ENCODE results near the gene CD207.
"Not testable (repeated sequence)": the region's sequence is repeated elsewhere in the genome, so short reads cannot be mapped to it uniquely, and the experiment has no call there.

CD207 gene

DNA sequence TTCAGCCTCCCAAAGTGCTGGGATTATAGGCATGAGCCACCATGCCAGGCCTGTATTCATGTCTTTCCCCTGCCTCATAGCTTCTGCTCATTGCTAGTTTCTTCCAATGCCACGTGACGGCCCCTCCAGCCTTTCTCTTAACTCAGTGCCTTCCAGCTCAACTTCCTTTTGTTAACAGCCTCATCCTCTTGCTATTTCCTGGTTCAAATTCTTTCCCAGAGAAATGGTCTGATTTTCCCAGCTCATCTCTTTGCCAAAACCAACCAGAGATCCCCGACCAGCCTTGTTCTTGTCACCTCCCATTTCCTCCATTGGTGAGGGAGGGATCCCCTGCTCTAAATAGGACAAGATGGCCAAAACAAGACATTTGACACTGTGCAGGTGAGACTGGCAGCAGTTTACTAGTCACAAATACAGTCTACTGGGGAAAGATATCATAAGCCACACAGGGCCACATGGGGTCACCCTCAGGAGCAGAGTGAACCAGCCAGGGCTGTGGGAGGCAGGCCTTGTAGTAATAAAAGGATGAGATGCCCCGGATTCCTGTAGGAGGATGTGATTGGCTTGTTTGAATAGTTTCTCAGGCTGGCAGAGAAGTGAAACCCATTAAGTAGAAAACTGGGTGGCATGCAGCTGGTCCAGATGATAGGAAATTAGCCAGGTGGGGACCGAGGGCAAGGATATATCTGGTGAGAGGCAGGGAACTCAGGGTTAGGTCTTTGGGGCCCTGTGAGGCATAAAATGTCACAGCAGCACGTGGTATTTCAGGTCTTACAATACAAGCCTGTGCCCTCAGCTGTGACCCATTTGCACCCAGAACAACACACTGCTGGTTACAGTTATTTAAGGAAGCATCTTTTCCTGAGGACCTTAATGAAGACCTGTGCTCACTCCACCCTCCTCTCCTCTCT is 6.4 kb downstream of the CD207 start:
- DNase-seq = no peak

DNA sequence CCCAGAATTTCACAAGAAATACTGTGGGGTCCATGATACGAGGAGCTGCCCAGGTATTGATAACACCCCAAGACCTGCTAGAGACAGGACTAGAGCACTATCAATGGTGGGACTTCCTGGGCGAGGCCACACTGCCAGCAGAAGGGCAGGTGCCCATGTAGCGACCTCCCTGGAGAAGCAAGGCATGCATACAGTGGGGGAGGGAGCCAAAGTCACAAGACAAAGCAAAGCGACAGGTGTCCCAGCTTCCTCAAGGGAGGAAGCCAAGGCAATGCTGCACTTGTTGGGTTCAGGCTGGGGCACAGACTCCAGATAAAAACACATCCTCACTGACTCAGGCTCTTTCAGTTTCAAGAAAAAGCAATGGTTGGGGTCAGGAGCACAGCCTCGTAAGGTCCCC is 7.5 kb downstream of the CD207 start:
- no peak for DNase-seq

DNA sequence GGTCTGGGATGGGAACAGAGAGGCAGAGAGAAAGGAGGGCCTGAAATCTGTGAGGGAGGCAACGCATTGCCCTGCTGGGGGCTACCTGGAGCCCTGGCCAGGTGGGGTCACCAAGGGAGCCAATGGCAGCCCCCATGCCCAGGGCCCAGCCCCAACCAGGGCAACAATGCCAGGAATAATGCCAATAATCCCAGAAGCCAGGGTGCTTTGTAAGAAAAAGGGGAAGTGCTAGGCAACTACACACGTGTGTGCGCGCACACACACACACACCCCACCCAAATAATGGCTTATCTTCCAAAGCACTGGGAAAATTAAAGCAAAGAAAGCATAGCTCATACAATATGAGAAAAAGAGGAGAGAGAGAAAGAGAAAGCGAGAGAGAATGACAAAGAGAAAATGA is 8.2 kb downstream of the CD207 start:
- peak; percentile 5 for DNase-seq

DNA sequence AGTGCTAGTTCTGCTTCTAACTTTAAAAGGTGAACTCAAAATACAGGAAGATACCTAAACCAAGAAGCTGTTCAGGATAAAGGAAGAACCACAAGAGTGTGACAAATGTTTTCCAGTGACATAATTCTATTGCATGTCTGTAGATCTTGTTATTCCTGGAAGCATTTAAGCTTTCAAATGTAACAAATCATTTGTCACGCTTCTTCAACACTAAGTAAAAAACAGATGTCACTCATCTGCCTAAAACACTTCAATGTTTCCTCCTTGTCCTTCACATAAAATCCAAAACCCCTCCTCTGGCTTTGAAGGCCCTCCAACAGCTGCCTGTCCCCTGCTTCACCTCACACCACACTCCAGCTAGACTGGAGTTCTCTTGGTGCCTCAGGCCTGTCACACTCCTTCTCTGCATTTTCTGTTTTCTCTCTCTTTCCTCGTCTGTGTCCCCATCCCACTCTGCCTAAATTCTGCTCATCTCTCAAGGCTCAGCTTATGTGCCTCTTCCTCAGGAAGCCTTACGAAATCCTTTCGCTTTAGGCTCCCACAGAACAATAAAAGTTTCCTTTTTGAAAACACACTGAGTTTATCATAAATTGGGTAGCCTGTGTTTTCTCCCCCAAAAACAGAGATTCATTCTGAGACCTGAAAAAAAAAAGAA is 8.8 kb downstream of the CD207 start:
- no peak for DNase-seq

DNA sequence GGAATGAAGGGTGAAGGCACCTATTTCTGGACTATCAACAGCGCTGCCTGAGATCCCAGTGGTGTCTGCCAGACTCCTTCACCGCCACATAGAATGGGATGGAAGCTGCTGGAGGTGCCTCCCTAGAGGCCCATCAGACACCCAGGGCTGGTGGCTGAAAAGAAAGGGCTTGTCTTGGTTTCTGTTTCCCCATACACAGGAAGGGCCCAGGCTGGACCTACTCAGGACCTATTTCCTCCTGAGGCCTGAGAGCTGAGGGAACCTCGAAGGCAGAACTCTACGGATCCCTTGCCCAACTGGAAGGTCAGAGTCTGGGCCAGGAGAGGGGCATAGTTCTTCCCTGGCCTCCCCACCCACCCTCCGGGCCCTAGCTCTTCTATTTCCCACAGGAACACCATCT is 12.4 kb downstream of the CD207 start:
- no peak for DNase-seq

DNA sequence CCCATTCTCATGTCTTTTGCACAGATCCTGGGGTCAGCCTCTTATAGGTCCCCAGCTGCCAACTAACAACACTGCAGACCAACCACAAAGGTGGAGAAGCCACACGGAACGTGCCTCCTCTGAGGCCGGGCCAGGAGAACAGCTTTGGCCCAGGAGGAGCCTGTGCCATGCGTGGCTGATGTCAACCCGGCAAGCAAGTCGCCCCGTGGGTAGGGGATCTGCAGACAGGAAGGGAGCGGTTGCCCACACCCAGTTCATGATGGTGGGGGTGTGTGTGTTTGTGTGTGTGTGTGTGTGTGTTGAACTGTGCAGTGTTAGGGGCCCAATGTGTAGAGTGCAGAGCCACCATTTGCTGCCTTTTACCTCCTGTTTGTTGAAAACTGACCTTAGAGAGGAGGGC is 12.8 kb downstream of the CD207 start:
- peak; percentile 24 for DNase-seq

DNA sequence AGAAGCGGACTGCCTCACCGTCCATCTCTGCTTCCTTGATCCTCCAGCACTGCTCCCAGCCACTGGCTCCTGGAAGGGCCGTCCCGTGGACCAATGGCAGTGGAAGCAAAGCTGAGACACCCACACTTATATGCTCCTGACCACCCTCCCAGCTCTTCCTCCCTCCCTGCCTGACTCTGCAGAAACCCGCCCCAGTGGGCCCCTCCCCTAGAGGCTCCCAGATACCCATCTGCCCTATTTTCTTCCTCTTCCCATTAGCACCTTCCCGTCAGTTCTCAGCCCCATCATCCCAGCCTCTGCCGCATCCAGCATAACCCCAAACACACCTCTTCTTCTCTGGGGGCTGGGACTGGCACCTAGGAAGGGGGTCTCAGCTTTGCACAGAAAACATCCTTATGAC is 15.1 kb downstream of the CD207 start, which contains the start of gene CLEC4F:
Gene CLEC4F, minus strand, starts transcription at position 101 of the 400 bp plus-strand sequence. Its CDS starts 76 bp downstream, at position 25.
- DNase-seq = no peak

DNA sequence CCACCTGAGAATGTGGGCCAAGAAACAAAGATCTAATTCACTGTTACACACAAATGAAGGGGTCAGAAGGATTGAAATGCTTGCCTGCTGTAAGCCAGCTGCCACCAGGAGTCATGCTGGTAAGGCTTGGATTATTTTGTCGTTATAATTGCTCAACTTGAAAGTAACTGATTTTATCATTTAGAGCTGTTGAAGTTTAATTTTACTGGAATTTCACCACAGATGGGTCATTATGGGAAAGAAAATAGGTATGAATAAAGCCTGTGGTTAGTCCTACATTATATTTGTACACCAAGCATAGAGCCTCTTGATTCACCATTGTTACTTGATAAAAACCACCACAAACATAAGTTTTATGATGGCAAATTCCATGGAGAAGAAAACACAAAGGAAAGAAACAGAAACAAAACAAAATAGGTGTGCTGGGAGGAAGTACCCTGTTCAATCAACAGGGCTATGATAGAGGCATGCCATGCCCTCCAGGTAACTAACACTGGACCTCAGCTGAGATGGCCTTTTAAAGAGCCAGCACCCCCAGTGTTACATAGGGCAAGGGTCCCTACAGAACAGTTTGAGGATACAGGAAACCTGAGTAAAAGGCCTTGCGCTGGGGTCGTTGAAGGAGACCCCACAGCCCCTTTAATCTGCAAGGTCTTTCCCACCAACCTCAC is 18.2 kb downstream of the CD207 start:
- no peak for DNase-seq

DNA sequence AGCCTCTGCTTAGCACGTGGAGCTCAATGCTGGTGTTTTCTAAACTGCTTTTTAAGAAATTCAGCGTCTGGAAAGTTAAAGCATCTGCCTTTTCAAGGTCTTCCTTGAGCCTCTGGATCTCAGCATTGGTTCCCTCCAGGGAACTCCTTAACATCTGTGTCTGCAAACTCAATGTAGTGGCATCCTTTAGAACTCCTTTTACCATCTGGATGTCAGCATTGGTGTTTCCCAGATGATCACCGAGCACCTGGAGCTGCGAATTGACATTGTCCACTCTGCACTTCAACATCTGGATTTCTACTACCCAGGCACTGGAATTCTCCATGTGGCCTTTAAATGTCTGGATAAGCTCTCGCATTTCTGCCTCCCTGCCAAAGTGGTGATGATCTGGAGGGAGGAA is 18.9 kb downstream of the CD207 start:
- DNase-seq = no peak

DNA sequence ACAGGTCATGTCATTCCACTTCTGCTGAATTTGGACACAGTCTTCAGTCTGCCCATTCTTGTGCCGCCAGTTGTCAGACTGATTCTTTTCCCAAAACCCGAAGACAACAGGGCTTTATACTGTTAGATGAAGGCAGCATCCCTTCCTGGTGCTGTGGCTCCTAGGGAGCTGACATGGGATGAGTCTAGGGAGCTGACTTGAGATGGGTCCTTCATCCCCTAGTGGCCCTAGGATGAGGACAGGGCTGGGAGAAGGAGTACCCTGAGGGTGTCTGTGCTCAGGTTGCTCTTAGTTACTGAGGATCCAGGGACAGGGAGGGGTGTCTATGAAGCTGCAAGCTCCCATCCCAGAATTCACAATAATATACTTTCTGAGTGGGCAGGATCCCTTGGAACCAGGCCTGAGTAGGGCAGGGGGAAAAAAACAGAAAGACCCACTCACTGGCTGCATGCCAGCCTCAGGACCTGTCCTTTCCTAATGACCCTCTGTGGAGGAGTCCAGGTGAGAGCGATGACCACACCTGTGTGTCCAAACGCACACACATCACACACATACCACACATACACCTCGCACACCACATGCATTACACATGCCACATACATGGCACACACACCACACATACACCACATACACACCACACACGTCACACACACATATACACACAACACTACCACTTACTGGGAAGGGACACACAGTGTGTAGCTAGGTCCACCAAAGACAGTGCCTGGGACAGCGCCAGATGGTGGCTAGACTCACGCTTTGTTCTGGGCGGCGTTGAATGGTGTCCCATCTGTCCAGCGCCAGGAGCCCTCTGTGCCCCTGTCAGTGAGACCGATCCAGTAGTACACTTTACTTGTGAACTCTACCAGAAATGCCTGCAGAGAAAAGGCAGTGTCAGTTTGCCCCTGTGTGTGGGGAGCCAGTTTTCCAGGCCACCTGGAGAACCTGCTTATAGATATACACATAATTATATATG is 26.3 kb downstream of the CD207 start:
- DNase-seq = no peak

DNA sequence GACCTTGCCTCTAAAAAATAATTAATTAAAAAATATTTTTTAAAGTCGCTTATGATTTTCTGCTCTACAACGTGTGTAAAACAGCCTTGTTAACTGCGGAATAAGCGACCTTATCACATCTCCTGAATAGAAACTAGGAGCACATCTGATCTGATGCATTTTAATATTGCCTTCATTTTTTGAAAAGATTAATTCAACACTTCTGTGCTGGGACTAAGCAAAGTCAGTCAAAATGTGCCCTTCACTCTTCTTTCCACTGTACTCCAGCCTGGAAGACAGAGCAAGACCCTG is 27.8 kb downstream of the CD207 start:
- no peak for DNase-seq

DNA sequence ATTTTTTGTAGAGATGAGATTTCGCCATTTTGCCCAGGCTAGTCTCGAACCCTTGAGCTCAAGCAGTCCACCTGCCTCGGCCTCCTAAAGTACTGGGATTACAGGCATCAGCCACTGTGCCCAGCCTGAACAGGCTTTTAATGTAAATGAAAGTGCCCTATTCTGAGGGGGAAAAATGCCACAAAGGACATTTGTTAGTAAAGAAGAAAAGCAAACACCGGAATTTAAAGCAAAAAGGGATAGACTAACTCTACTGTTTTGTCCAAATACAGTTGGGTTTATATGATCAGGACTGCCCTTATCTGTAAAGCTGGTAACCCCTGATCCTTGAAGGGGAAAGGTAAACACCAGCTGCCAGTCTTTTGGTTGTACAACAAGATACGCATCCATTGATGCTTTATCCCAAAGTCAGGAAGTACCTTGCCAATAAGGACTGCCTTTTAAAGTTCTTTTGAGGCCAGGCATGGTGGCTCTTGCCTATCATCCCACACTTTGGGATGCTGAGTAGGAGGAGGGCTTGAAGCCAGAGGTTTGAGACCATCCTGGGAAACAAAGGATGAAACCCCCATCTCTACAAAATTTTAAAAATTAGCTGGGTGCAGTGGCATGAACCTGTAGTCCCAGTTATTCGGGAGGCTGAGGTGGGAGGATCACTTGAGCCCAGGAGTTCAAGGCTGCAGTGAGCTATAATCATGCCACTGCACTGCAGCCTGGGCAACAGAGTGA is 28.4 kb downstream of the CD207 start:
- no peak for DNase-seq

DNA sequence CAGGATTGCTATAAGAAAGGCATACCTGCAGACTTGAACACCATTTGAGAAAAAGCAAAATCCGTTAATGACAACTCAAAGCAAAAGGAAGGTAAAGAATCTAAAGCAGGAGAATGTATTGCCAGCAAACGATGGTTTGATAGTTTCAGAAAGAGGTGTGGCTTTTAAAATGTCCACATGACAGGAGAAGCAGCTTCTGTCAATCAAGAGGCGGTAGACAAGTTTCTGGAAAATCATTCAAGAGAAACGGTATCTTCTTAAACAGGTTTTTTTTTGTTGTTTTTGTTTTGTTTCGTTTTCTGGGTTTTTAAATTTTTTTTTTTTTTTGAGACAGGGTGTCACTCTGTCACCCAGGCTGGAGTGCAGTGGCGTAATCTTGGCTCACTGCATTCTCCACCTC is 29.0 kb downstream of the CD207 start:
- no peak for DNase-seq

DNA sequence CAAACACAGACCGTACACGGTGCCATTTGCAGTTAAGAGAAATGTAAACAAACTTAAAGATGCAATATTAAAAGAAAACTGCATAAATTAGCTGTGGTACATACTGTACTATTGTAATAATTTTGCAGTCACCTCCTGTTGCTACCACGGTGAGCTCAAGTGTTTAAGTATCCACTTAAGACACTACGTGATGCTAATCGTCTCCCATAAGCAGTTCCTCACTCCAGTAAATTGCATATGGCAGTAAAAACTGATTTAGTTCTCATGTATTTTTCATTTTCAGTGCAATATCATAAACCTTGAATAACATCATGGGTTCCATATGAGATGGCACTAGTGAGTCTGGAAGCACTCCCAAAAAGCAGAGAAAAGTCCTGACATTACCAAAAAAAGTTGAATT is 29.6 kb downstream of the CD207 start:
- DNase-seq = no peak

DNA sequence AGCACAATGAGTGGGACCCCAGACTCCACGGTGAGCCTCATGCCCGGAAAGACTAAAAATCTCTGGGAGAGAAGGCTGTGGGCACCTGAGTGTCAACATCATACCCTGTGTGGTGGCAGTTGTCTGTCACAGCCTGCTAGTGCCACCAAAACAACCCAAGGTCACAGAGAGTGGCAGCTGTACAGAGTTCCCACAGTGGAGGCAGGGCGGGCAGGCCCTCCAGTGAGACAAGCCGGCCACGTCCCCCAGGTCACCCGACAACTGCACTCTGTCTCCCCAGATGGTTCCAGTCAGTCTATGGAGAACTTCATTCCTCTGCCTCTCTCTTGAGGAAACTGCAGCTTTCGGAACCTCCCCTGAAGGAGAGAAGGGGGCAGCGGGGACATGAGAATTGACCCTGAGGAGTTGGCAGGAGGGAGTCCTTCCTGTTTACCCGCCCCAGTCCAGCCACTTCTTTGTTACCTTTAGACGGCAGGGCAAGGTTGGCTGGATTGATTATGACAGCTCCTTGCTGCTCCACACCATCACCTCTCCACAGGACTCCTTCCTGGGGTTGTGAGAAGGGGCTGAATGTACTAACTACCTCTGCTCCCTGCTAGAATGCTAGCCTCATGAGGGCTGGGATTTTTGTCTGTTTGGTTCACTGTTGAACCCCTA is 33.9 kb downstream of the CD207 start:
- DNase-seq = no peak

DNA sequence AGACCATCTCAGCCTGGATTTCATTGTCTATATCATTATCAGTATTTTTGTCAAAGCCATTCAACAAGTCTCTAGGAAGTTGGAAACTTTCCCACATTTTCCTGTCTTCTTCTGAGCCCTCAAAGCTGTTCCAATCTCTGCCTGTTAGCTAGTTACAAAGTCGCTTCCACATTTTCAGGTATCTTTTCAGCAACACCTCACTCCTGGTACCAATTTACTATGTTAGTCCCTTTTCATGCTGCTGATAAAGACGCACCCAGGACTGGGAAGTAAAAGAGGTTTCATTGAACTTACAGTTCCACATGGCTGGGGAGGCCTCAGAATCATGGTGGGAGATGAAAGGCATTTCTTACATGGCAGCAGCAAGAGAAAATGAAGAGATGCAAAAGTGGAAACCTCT is 35.9 kb downstream of the CD207 start:
- DNase-seq = no peak

DNA sequence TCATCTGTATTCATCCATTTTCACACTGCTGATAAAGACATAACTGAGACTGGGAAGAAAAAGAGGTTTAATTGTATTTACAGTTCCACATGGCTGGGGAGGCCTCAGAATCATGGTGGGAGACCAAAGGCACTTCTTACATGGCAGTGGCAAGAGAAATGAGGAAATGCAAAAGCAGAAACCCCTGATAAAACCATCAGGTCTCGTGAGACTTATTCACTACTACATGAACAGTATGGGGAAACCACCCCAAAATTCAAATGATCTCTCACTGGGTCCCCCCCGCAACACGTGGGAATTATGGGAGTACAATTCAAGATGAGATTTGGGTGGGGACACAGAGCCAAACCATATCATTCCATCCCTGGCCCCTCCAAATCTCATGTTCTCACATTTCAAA is 37.6 kb downstream of the CD207 start:
- DNase-seq = not testable (repeated sequence)

DNA sequence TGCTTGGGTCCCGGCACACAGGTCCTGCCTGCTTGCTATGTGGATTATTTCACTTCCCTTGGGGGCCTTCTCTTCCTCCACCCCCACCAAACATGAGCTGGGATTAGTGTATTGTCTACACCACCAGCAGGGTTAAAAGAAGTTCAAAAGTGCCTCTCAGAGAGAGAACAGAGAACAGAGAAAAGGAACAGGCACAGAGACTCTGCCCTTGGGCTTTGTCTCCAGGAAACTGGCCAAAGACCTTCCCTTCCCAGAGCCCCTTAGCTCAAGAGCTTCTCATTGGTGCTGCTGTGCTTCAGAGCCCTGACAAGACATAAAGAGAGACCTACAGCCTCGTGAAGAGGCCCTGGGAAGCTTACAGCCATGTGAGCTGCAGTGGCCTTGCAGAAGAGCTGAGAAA is 38.1 kb downstream of the CD207 start:
- no peak for DNase-seq

DNA sequence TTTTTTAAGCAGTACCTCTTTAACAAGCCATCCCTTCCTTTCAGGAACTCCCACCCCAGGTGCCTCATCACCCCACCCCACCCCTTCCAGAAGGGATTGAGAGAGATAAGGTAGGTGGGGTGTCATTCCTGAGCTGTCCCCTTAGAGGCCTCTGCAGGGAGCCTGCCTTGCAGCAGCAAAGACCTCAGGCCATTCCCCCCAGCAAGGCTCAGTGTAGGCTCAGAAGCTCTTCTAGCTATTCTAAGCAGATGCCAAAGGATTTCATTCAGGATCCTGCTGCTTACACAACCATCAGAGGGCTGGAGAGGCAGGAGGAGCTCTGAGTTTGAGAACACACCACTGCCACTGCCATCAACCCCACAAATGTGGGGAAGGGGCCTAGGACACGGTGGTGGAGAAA is 39.4 kb downstream of the CD207 start:
- DNase-seq = no peak

DNA sequence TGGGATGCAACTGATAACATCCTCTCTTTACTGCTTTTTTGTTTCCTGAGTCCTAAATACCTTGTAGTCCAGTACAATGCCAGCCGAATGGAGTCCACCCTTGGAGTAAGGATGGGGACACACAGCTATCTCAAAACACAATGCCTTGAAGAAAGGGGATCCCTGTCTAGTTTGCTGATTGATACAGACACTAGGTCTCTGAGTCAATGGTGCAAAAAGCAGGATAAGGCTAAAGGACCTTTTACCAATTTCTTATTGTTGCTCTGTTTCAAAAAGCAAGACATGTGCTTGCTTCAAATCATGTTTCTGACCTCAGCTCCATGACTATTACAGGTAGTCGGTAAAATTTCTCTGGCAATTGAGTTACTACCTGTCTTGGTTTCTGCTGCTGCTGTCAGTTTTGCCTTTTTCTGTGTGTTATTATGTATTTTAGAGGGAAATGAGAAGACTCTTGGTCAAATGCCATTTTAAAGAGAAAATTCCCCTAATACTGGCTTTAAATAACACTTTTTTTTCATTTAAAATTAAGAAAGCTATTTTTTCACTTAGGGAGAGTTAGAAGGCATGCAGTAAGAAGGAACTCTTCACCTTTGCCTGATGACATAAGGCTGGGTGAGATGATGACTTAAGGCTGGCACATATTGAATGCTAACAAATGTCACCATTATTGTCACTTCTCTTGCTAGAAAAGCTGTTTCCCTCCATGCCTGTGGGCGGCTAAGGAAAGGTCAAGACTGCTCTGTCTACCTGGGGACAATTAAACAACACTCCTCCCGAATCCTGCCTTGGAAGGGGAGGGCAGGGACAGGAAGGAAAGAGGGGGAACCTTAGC is 40.2 kb downstream of the CD207 start:
- DNase-seq = no peak

DNA sequence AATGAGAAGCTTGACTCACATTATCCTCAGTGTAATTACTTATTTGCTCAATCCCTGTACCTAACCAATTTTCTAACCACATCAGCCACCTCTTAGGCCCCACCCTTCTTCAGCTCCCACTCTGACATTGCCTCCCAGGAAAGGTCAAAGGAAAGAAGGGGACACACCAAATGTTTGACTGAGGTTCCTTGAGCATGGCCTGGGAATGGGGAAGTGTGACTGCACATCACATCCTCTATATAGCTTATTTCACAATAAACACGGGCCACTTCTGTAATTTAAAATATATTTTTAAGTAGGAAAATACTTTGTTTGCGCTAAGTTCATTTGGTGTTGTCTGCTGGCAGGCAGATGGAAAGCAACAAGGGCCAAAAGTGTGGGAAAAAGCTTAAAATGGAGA is 42.2 kb downstream of the CD207 start:
- DNase-seq = no peak

Data from hematopoietic multipotent progenitor cell treated with erythropoietin and hydrocortisone succinate and interleukin-3 and kit ligand, for 8 days (in vitro differentiated cells).